Measurements from ENCODE around the gene ARMH1.
A peak's percentile ranks its signal among the peaks of the same experiment; 100 is the strongest.

ARMH1 gene

DNA sequence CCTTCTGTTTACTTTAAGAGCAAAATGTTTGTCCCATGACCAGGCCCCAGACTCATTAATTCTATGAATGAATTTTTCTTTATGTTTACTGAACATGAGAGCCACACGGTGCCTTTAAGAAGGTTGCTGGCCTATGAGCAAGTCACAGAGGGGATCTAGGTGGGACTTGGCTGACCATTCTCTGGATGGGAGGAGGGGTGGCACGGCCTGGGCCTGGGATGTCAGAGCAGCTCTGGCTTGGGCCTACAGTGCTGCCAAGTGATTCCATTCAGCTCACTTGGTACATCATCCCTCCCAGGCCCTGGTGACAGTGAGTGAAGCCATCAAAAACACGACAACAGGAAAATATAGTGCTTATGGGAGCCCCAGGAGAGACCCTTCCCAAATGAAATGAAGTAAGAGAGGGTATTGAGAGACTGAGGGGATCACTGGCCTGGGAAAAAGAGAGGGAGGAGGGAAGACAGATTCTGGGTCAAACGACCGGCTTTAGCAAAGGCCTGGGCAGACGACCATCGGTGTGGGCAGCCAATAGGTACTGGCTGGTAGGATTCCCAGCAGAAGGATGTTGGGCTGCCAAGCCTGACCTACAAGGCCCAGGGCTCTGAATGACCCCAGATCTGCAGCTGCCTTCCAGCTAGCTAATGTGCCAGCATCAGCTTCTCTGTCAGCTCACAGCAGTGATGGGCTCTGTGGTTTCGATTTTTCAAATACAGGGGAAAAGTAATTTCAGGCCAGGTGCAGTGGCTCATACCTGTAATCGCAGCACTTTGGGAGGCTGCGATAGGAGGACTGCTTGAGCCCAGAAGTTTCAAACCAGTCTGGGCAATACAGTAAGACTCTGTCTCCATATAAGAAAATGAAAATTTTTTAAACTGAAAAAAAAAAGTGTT lies 3.5 kb upstream of the ARMH1 start:
- DNase-seq, result no peak

DNA sequence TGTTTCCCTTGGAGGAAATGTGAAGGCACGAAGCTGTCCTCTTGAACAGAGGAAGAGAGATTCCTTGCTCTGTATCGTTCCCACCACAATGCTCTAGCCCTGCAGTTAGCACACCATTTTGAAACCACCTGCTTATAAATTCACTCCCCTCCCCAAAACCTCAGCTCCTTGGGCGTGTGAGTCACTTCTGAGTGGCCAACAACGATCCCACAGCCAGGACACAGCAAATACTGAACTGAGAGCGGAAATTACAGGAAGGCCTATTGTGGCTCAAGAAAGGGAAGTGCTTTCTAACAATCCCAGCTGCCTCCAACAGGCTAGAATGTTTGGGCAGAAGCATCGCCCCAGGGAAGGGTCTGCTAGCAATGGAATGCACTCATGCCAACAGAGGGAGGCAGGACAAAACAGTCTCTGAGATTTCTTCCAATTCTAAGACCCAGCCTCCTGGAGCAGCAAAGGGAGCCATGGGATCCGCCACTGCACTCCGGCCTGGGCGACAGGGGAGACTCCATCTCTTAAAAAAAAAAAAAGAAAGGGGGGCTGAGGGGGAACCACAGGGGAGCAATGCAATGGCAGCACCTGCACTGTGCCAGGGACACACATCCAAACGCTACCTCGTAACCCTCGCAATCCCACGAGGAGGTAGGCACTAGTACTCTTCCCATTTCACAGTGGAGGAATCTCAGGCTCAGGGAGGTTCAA lies 2.1 kb upstream of the ARMH1 start:
- peak; percentile 34 for DNase-seq

DNA sequence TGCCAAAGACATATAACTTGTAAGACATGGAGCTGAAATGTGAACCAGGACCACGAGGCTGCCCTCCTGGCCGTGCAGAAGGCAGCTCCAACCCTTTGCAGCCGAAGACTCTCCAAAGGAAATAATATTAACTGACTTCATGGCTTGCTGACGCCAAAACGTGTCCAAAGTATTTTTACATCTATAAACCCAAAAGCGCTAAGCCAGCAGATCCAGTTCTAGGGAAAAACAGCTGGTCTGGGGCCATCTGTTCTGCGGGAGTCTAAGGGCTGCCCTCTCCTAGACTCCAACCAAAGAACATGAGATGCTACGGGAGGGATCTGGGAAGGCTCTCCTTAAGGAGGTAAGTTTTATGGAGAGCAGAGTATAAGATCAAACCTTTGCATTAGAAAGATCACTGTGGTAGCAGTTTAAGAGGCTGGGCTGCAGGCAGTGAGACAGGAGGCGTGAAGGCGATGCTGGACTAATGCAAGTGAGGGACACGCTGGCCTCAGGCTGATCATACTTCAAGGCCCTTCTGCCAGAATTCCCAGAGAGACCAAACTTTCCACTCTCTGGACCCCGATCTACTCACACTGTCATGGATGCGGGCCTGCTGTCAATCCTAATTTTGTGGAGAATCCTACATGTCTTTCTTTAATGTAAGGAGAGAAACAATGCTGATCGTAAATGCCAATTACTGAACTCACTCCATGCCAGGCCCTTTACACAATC lies 1.4 kb upstream of the ARMH1 start:
- no peak for DNase-seq

DNA sequence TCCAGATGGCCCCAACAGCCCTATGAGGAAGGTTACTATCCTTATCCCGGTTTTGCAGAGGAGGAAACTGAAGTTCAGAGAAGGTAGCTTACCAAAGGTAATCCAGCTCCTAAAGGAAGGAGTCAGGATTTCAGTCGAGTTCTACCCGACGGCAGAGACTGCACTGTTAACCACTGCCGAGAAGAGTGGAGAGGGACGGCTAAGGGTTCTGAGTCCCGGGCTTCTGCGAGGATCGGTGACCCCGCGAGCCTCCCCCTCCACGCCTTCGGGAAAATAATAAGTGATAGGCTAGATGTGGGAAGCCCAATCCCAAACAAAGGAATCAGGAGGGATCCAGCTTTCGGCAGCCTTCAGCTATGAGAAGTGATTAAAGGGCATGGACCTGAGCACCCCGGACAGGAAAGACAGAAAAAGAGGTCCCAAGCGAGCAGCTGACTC lies 820 bp upstream of the ARMH1 start:
- no peak for DNase-seq

DNA sequence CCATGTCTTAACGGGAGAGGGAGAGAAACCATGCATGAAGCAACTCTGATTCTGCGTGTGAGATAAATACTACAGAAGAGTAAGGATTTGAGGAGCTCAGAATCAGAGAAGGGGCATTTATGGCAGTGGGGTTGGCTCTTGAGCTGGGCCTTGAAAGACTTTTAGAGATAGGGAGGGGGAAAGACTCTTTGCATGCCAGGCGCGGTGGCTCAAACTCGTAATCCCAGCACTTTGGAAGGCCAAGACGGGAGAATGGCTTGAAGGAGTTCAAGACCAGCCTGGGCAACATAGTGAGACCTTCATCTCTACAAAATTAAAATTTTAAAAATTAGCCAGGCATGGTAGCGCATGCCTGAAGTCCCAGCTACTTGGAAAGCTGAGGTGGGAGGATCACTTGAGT lies 672 bp downstream of the ARMH1 start:
- no peak for DNase-seq

DNA sequence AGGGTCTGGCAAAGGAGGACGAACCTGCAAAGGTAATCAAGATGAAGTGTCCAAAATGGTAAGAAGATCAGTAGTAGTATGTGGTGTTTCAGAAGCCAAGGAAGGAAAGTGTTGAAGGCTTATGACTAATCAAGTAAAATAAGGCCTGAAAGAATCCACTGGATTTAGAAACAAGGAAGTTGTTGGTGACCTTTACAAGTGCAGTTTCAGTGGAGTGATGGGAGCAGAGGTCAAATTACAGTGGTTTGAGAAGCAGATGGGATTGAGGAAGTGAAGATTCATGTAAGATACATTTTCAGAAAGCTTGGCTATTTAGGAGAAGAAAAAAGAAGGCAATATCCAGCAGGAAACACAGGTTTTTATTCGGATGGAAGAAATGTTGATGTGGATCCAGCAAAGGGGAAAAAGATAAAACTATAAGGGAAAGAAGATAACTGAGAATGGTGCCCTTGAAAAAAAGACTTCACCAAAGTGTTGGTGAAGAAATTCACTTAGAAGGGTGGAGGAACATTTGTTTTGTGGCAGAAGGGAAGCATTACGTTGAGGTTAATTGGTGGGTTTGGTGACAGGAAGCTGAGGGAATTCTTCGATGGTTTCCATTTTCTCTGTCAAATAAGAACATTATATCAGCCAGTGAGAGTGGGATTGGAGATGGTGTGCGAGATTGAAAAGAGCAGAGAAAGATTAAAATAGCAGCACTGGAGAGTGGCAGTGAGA lies 2.1 kb downstream of the ARMH1 start:
- peak; percentile 40 for DNase-seq

DNA sequence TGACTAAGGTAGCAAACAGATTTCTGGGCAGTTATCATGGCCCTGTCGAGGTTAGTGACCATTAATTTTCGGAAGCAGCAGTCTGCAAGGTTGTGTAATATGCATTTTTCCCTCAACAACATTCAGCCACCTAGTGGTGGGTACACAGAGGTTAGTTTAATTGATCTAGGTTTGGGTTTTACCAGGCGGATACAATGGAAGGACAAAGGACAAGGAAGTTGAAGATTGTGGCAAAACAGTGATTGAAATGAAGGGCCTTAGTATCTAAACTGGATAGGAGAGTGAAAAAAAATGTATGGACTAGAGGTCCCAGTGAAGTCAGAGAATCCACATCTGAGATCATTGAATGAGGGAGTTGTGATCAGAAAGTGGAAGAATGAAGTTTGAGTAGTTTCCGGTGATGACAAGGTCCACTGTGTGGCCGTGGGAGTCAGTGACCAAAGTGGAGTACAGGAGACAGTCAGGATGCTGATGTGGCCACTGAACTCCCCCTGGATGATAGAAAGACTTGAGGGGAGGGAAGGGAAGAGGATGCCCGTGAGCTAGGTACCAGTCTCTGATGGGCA lies 2.8 kb downstream of the ARMH1 start:
- peak; percentile 43 for DNase-seq

DNA sequence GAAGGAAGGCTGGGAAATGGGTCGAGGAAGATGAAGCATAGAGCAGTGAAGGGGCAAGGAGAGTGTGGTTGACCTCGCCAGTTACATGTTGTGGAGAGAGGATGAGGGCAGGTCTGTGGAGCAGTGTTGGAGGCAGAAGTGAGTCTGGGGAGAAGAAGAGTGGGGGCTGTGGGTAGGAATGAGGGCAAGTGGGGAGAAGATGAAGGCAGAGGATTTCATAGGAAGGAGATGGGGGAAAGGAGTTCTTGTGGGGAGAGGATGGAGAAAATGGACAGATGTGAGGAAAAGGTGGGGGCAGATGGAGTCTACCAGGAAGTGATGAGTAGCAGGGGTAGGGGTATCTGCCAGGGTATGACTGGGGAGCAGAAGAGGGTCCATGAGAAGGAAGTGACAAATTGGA lies 3.6 kb downstream of the ARMH1 start:
- no peak for DNase-seq

DNA sequence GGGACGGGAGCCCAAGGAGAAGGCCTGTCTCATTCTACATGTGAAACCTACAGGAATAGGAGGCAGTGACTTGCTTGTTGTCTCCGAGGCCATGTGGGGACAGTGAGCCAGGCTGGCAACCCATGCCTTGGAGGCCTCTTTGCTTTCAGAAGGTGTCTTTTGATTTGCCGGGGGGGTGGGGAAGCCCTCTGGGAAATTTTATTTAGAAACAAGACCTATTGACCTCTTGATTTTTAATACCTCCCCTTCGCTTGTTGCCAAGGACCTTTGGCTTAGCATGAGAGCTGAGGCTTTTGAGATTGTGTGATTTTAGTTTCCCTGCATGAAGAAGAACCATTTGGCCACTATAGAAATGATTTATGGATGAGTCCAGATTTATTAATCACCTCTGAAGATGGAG lies 4.1 kb downstream of the ARMH1 start:
- DNase-seq, result no peak

DNA sequence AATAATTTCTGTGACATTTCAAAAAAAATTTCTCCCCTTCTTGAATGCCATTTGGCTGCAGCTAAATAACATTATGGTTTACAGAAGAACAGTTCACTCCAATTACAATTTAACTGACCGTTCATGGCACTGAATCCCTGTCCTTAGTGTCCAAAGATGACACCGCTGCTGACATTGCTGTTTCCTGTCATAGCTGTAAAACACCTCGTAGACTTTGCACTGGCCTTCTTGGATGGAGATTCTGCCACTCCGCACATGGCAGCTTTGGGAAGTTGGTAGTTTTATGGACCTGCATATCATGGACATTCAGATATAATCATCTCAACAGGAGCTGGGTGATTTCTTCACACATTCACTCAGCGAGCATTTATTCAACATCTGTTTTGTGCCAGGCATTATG lies 5.0 kb downstream of the ARMH1 start:
- DNase-seq, result no peak

DNA sequence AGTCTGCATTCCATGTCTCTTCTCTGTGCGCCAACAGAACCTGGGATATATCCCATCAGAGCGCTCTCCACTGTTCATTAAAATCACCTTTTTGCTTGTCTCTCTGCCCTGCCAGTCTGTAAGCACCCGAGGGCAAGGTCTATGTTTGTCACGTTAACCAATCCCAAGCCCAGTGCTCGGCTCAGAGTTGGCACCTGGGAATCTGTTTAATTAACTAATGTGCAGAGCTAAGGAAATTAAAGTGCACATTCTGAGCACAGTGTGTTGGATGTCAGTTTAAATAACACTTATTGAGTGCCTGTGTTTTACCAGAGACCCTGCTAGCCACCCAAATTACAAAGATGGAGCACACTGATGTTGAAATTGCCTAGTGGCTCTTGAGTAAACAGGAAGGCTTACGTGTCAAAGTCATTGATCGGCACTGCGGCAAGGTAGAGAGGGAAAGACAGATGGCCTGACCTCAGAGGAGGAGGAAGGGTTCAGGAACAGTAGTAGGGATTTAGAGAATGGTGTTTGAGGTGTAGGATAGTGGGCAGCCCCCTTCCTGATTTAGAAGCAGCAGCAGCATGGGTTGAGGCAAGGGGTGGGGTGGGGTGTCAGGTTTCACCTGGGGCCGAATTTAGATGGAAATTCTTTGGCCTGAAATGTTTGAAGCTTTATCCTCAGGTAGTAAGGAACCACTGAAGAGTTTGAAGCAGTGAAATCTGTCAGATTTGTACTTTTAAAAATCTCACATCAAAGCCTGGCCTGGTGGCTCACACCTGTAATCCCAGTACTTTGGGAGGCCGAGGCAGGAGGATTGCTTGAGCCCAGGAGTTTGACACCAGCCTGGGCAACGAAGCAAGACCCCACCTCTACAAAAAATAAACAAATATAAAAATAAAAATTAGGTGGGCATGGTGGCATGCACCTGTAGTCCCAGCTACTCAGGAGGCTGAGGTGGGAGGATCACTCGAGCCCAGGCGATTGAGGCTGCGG lies 7.7 kb downstream of the ARMH1 start:
- no peak for DNase-seq

DNA sequence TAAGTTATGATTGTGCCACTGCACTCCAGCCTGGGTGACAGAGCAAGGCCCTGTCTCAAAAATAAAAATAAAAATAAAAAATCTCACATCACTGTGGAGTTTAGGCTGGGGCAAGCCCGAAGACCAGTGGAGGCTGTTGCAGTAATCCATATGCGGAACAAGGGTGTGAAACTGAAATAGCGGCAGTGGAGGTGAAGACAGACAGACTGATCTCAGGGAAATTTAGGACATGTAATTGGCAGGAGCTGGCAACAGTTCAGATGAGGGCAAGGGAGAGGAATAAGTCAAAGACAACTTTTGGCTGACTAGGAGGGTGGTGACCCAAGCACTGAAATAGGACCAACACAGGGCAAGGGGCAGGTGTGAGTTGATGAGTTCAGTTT lies 8.4 kb downstream of the ARMH1 start:
- DNase-seq, result no peak

DNA sequence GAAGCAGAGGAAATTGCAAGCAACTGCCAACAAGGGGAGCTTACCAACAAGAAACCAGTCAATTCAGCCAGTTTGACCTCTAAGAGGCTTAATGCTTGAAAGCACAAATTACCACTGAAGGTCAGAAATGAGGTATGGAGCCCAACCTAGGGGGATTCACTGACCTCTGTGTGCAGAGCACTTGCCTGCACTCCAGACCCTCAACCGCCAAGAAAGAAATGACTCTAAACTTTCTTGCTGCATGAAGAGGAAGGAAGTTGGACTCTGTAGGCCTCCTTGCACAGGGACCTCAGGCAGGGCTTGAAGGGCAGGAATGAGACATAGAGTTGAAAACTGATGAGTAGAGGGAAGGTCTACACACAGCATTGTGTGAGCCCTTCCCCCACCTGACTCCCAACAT lies 10.0 kb downstream of the ARMH1 start:
- DNase-seq, result no peak

DNA sequence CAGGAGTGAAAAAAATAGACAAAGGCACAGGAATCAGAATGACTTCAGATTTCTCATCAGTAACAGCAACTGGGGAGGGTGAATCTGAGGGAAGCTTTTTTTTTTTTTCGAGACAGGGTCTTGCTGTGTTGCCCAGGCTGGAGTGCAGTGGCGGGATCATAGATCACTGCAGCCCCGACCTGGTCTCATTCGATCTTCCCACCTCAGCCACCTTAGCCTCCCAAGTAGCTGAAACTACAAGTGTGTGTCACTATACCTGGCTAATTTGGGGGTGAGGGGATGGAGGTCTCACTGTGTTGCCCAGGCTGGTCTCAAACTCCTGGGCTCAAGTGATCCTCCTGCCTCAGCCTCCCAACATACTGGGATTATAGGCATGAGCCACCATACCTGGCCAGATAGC lies 10.7 kb downstream of the ARMH1 start:
- no peak for DNase-seq

DNA sequence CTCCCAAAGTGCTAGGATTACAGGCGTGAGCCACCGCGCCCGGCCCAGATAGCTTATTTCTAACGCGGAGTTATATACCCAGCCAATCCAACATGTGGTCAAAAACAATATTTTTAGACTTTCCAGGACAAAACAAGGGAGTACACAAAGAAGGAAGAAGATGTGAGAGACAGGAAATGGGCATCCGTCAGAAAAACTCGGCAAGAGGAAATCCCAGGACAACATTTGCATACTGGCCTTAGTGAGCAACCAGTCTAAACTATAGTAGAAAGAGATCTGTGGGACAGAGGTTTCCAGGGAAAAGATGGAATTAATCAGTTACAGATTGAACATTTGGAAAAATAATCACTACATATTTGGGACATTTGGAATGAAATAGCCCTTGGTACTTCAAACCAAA lies 11.4 kb downstream of the ARMH1 start:
- DNase-seq, result no peak

DNA sequence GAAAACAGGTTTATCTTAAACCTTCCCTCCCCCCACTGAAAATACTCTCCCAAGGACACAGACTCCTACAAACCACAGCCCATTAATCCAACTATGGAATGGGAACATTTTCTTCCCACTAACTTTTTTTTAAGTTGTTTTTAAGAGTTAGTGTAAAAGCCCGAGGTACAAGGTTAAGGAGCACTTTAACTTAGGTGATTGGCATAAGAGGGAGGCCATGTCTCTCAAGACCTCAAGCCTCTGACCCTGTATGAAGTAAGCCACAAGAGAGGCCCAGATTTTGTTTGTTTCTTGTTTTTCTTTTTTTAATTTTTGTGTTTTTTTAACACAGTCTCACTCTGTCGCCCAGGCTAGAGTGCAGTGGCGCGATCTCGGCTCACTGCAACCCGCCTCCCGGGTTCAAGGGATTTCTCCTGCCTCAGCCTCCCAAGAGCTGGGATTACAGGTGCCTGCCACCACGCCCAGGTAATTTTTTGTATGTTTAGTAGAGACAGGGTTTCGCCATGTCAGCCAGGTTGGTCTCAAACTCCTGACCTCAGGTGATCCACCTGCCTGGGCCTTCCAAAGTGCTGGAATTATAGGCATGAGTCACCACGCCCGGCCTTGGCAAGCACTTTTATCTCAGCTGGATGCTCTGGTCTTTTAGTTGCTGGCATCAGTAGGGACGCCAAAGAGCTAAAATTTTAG lies 14.4 kb downstream of the ARMH1 start:
- DNase-seq, result no peak

DNA sequence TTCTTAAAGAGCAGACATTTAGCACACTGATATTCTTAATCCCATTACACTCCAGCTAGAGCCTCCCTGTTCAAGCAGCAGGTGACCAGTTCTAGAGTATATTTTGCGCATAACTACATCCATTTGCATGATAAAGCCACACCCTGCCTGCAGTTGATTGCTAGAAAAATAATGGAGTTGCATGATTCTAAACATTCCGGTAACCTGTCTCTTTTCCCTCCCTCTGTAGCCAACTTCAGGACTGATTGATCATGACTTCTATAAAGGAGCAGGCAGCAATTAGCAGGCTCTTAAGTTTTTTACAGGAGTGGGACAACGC lies 14.9 kb downstream of the ARMH1 start:
- no peak for DNase-seq

DNA sequence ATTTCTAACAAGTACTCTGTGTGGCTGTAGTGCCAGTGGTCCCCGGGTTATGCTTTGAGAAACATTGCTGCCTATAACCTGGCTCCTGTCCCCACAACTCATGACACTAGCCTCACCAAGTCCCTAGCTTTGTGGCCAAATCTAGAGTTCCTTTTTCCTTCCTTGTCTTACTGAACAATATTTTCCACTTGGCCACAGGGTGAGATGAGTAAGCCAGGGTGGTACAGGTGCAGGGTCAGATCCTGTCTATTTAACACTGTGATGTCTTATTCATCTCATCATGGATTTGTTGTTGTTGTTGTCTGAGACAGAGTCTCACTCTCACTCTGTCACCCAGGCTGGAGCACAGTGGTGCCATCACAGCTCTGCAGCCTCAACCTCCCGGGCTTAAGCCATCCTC lies 18.6 kb downstream of the ARMH1 start:
- DNase-seq, result no peak

DNA sequence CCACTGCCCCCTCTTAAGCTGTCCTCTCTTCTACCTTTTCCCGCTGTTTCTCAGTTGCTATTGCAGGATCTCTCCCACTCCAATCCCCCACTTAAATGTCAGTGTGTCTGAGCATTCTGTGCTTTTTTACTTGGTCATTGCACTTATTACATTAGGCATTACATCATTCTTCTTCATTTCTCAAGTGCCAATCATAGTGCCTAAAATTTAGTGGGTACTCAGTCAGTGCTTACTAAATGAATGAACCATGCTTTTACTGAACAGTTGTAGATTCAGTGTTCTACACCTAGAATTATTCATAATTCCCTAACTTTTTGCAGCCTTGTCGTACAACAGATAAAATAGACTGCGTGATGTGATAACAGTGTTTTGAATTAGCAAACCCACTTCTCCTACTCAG lies 19.4 kb downstream of the ARMH1 start:
- no peak for DNase-seq

DNA sequence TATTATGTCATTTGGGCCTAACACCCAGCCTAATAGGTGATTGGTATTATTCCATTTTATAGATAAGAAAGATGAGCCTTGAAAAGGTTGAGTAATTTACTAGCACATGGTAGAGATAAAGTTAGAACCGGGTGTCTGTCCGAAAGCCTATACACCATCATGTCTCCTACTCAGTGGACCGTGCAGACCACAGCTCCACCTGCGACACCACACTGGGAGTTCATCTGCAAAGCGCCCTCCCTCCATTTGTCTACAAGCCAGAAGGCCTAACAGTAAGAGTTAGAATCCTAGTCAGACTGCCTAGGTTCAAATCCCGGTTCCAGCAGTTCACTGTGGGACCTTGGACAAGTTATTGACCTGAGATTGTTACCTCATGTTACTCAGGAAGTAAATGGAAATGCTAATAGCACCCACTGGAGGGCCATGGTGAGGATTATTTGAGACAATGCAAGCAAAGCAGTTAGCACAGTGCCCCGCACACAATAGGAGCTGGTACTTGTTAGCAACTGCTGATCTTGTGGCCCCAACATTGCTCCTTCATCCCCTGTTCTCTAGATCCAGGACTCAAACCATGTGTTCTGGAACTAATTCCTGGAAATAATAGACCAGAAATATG lies 20.5 kb downstream of the ARMH1 start:
- DNase-seq, result no peak

DNA sequence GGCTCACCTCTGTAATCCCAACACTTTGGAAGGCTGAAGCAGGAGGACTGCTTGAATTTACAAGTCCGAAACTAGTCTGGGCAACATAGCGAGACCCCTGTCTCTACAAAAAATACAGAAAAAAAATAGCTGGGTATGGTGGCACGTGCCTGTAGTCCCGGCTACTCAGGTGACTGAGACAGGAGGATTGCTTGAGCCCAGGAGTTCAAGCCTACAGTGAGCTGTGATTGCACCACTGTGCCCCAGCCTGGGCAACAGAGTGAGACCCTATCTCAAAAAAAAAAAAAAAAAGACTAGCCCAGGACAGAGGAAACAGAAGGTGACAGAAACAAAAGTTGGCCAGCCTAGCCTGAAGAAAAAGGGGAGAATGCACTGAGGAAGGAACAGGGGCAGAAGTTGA lies 21.2 kb downstream of the ARMH1 start:
- DNase-seq, result no peak

Measured in fibroblast of skin of right biceps (primary cell).